ENCODE measurements around the gene RNF114.
"Not testable (repeated sequence)": the region's sequence is repeated elsewhere in the genome, so short reads cannot be mapped to it uniquely, and the experiment has no call there.

RNF114 gene

DNA sequence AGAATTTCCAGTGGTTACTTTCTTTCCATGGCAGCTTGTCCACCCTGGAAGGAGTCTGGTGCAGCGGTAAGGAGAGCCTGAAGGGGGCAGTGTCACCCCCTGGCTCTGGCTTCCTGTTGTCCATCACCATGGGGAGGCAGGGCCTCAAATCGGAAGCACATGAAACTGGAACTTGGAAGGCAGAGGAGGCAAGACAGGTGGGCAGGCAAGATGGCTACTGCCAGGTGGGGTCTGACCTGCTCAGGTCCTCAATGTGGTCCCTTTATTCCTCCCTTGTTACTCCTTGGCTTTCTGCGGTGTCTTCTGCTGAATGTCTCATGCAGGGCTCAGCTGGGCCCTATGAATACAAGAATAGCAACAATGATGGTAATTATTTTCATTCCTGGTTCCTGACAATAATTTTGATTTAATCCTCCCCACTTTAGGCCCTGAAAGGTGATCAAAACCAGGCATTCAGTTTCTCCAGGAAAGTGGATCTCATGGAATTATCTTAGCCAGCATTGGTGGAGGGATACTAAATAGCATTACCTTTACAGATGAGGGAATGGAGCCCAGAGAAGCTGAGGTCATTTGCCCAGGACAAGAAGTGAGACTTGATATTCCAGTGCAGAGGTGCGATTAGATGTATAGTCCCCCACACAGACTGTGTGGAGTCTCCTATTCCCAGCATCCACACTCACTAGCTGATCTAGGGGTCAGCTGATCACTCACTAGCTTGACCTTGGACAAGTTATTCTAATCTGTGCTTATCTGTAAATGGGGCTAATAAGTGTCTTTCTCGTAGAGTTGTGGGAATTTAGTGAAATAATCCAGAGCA is 29.0 kb downstream of the RNF114 start:
- DNase-seq (ENCODE audit: low spot score) = no peak

DNA sequence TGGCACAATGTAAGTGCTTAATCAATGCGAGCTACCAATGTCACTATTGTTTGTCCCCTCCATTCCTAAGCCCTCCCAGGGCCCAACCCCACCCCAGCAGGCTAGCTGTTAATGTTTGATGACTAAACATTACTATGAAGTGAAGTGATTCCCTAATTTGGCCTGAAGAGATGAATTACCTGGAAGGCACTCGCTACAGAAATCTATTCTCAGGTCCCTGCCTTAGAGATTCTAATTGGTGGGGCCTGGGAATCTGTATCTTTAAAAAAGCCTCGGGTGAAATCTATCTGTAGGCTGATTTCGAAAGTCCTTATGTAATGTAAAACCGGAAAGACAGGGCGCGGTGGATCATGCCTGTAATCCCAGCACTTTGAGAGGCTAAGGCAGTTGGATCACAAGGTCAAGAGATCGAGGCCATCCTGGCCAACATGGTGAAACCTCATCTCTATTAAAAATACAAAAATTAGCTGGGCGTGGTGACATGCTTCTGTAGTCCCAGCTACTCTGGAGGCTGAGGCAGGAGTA is 29.6 kb downstream of the RNF114 start:
- no peak for DNase-seq (ENCODE audit: low spot score)

DNA sequence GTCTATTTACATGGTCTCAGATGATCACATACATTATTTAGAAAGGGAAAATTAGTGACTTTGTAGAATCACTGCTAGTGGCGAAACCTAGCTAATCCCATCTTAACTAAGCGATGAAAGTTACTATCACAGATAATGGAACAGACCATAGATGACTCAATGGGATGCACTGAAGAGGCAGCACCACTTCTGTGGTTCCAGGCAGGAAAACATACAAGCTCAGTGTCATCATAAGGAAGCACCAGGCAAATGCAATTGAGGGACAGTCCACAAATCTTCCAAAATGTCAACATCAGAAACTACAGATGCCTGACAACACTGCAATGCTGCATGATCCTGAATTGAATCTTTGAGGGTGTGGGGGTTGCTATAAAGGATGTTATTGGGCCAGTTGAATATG is 30.7 kb downstream of the RNF114 start:
- no peak for DNase-seq (ENCODE audit: low spot score)

DNA sequence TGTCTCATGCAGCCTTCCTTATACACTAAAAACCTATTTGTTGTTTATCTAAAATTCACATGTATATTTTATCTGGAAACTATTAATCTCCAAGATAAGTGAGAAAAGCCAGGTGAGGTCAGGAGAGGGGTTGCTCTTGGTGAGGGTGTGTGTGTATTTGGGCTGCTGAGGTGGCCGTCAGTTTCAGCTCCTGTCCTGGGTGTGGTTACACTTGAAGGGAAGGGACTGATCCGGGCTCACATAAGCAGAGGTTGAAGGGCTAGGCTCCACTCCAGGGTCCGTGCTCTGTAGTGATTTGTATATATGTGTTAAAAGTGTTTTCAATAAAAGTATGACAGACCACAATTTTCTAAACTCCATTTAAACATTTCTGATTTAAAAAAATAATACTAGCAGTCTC is 33.0 kb downstream of the RNF114 start:
- DNase-seq (ENCODE audit: low spot score) = no peak

- no peak for DNase-seq (ENCODE audit: low spot score)
Observed at GRCh38 chr20:49969946-49970345, 33.7 kb downstream of the RNF114 start.

- DNase-seq (ENCODE audit: low spot score) = no peak
Observed at GRCh38 chr20:49970498-49970897, 34.3 kb downstream of the RNF114 start.

GRCh38 chr20:49973981-49974380 is 37.8 kb downstream of the RNF114 start:
- DNase-seq (ENCODE audit: low spot score) = no peak

DNA sequence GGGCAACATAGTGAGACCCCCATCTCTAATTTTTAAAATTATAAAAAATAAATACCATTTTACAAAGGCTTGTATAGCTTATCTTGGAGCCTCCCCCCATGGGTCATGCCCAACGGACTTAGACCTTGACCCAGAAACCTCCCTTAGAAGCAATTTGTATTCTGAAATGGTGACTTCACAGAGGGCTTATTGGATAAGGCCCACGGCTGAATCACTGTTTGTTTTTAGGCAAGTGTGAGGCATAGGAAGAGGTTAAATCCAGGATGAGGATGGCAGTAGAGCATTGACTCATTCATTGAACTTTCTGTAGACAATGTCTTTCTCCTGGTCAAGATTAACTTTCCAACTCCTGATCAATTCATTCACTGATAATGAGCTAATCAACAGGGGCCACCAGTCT is 40.3 kb downstream of the RNF114 start:
- DNase-seq (ENCODE audit: low spot score) = no peak

DNA sequence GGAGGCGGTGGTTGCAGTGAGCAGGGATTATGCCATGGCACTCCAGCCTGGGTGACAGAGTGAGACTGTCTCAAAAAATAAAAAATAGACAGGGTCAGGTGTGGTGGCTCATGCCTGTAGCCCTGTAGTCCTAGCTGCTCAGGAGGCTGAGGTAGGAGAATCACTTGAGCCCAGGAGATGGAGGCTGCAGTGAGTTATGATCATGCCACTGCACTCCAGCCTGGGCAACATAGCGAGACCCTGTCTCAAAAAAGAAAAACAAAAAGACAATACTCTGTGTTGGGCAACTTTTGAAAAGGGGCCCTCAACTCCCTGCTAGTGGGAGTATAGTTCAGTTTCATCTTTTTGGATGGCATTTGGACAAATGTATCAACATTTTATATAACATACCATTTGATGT is 41.5 kb downstream of the RNF114 start:
- DNase-seq (ENCODE audit: low spot score) = not testable (repeated sequence)

GRCh38 chr20:49978685-49979029 is 42.5 kb downstream of the RNF114 start:
- no peak for DNase-seq (ENCODE audit: low spot score)

DNA sequence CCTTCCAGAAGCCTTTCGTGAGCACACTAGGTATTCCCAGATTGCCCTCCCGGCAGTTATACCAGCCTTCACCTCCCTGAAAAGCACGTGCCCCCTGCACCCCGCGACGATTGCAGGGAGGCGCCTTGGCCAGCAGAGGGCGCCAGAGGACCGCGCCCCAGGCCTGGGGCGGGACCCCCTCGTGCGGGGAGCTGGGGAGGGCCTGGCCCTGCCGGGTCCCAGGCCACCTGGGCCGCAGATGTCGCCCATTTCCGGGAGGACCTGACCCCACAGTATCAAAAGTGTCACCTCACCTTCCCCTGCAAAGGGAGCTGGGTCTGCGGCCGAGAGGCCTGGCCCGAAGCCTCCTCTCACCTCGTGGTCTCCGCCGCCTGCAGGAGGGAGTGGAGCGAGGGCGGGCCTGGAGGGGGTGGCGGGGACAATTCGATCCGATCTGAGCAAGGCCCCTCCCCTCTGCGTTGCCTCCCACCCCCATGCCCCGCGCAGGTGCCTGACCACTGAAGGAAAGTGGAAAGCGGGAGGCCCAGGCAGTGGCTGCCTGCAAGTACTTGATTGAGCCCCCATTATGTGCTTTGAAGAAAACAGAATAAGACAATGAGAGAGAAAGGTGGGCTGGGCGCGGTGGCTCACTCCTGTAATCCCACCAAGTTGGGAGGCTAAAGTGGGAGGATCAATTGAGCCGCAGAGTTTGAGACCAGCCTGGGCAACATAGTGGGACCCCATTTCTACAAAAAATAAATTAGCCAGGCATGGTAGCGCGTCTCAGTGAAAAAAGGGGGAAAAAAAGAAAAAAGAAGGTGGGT is 43.0 kb downstream of the RNF114 start:
- DNase-seq (ENCODE audit: low spot score) = peak; percentile 62

DNA sequence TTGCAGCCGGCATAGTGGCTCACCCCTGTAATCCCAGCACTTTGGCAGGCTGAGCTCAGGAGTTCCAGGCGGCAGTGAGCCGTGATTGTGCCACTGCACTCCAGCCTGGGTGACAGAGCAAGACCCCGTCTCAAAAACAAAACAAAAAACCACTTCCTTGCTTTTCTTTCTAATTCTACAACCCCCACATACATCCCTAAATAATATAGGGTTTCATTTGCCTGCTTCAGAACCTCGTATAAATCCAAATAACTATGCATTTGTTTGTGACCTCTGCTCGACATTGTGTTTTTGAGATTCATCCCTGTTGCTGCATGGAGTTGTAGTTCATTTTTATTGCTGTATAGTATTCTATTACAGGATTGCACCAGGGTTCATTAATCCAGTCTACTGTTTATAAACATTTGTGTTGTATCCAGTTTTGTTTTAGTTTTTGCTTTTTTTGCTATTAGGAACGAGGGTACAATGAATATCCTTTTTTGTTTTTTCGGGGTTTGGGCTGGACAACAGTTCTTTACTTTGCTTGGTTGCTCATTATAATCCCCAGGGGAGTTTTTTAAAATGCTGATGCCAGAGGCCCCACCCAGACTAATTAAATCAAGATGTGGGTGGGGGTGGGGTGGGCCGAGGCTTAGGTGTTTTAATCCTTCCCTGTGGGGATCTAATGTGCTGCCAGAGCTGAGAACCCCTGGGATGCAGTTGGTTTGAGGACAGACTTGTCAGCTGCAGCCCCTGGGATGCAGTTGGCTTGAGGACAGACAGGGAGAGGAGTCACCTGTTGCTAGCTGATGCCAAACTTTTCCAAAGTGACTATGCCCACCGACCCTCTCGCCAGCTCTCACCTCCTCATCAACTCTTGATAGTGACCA is 44.2 kb downstream of the RNF114 start:
- no peak for DNase-seq (ENCODE audit: low spot score)

GRCh38 chr20:49981218-49982071 is 45.2 kb downstream of the RNF114 start:
- no peak for DNase-seq (ENCODE audit: low spot score)

DNA sequence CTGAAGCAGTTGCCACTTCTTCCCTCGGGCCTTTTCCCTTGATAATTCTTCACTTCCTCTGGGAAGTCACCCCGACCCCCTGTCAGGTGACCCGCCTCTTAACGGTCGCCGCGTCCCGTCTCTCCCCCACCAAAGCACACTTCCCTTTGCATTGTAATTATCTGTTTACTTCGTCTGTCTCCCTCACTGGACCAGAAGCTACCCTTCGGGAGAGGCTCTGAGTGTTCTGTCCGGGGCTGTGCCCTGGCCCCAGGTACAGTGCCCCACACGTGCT is 45.8 kb downstream of the RNF114 start:
- no peak for DNase-seq (ENCODE audit: low spot score)

GRCh38 chr20:49982346-49983122 is 46.3 kb downstream of the RNF114 start, which contains the start of gene SNAI1:
TSS of gene SNAI1 (plus strand) at chr20:49982980. CDS start at chr20:49983060, 80 bp downstream.
- peak; percentile 90 for DNase-seq (ENCODE audit: low spot score)

DNA sequence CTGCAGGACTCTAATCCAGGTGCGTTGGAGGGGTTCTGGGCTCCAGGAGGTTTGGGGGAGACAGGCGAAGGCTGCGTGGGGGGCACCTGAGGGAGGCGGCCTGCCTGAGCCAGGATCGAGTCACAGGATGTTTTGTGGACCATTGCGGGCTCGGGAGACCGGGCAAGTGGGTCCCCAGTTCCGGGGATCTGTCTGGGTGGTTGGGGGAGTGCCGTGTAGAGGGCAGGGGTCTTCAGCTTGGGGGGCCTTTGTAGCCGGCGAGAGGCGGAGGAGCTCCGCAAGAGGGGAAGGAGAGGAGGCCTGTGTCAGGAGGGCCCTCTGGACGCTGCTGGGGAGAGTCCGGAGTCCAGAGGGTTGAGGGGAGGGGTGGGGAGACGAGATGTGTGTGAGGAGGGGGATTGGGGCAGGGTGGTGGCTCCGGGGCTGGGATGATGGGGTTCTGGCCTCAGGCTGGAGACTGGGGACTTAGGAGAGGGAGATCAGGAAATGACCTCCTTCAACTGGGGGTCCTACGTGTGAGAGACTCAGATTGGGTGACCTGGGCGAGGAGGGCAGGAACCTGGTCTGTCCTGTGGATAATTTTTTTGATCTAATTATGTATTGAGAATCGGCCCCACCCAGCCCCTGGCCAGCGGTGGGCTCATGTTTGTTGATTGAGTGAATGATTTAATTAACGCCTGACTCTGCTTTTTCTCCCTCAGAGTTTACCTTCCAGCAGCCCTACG is 47.1 kb downstream of the RNF114 start:
- no peak for DNase-seq (ENCODE audit: low spot score)

GRCh38 chr20:49983848-49984408 is 47.7 kb downstream of the RNF114 start:
- no peak for DNase-seq (ENCODE audit: low spot score)

DNA sequence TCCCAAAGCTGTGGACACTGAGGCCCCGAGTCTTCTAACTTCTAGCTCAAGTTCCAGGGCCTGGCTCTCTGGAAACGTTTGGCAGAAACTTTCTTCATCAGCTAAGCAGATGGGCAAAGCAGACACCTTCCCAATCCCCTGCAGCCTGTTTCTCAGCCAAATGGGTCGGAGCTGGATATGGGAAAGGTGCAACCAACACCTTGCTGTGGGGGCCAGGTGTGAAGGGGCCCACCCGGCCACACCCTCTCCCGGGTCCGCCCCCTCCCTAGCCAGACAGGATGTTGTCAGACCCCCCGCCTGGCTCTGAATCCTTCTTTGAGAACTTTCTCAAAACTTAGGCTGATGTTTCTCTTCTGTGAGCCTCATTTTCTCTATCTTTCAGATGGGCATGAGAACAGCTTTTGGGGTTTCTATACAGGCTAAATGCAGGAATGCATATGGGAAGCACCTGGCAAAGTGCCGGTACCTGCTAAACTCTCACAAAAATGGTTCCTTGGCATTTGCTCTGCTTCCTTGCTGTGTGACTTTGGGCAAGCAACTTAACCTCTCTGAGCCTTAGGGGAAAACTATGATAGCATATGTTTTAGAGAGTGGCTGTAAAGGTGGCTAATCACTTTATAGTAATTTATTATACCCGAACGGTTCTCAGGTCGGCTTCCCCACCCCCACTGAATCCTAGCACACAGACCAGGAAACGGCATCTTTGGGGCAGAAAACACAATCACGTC is 48.4 kb downstream of the RNF114 start:
- DNase-seq (ENCODE audit: low spot score) = no peak

- DNase-seq (ENCODE audit: low spot score) = no peak
Observed at GRCh38 chr20:49985157-49985556, 49.0 kb downstream of the RNF114 start.

Data from LoVo (cell line).